NCI-H226 (cell line): ENCODE measurements around the gene LEP.
"Not testable (repeated sequence)": the region's sequence is repeated elsewhere in the genome, so short reads cannot be mapped to it uniquely, and the experiment has no call there.

Source experiments
- DNase-seq: peaks from one replicate; pipeline ENCODE4 v3.0.0-alpha.2; 2015

Gene LEP

GRCh38 chr7:128278366-128278765 lies 37.3 kb downstream of the LEP start:
- DNase-seq = no peak

GRCh38 chr7:128279124-128279713 lies 38.1 kb downstream of the LEP start:
- DNase-seq = no peak

DNA sequence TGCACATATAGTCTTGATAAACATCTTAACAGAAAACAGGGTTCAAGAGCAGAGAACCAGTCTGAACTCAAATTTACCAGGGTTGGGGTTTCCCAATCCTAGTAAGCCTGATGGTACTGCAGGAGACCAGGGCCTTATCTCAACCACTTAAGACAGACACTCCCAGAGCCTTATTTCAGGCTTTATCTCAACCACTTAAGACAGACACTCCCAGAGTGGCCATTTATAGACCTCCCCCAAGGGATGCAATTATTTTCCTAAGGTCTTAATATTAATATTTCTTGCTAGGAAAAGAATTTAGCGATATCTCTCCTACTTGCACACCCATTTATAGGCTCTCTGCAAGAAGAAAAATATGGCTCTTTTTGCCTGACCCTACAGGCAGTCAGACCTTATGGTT lies 39.4 kb downstream of the LEP start:
- DNase-seq = peak; percentile 10

DNA sequence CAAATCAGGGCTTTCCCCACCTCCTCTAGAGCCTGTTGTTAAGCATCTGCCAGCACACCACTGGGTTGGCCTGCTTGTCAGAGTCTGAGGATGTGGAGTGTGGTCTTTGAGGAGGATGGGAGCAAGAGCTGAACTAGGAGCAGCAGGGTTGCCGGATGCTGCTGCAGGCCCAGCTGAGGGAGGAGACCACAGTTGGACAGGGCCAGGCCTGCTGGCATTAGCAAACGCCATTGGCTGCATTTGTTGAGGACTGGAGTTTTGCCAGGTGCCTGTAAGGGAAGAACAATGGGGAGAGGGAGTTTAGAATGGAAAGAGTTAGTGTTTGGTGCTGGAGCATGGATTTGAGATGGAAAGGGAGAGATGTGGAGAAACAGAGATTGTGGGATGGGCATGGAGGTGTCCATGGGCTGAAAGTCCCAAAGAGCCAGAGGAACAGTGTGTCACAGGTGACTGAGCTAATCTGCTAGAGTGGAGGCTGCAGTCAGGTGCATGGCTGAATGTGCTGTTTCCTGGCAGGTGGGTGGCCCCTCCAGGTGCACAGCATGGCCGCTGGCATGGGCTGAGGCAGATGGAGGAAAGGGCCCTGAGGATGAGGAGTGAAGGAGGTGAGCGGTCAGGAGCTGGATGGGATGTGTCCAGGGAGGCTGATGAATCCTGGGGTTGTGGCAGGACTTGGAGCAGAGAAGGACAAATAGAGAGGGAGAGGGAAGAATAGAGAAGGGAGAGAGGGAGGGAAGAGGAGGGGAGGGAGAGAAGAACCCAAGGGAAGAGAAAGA lies 40.7 kb downstream of the LEP start:
- no peak for DNase-seq

GRCh38 chr7:128284102-128284501 lies 43.0 kb downstream of the LEP start:
- DNase-seq = no peak

- DNase-seq = no peak
These were observed 46.5 kb downstream of the LEP start for GRCh38 chr7:128287556-128287955.

DNA sequence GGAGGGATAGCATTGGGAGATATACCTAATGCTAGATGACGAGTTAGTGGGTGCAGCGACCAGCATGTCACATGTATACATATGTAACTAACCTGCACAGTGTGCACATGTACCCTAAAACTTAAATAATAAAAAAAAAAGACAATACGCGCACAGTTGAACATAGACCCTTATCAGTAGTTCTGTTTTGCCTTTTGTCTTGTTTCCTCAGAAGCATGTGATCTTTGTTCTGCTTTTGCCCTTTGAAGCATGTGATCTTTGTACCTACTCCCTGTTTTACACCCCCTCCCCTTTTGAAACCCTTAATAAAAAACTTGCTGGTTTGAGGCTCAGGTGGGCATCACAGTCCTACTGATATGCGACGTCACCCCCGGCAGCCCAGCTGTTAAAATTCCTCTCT lies 56.9 kb downstream of the LEP start:
- not testable (repeated sequence) for DNase-seq

GRCh38 chr7:128299109-128299607 lies 58.1 kb downstream of the LEP start:
- DNase-seq = no peak

DNA sequence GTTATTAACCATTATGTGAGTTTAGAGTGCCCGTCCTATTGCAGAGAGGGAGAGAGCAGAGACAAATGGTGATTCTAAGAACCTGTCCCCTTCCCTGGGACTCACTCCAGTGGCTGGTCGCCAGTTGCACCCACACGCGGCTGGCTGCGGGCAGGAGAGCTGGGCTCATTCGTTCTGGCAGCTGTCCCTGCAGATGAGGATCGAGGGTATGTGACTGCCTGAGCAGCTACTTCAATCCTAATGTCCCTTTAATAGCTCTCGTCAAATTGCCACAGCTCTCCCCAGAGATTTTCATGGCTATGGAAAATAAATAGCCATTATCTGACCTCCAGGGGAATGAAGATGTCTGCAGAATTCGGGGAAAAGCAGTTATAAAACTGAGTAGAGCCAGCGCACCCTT lies 61.1 kb downstream of the LEP start:
- DNase-seq = no peak

- no peak for DNase-seq
These were observed 62.1 kb downstream of the LEP start for GRCh38 chr7:128303133-128303532.

- no peak for DNase-seq
These were observed 62.6 kb downstream of the LEP start for GRCh38 chr7:128303643-128304042.

DNA sequence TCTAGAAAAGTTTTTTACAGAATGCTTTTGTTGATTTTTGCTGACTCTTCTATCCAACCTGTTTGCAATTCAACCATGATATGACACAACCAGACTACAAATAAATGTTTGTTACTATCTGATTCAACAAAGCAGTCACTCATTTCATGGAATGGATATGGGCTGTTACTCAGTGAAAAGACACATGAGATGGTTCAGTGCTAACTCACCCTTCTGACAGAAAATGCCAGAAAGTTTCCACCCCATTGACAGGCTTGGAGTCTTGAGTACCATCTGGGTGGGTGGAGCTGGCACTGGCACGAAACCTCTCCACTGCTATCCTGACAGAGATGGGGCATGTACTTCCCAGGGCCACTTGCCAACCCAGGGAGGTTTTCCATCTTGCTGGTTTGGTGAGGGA lies 63.1 kb downstream of the LEP start:
- DNase-seq = no peak

DNA sequence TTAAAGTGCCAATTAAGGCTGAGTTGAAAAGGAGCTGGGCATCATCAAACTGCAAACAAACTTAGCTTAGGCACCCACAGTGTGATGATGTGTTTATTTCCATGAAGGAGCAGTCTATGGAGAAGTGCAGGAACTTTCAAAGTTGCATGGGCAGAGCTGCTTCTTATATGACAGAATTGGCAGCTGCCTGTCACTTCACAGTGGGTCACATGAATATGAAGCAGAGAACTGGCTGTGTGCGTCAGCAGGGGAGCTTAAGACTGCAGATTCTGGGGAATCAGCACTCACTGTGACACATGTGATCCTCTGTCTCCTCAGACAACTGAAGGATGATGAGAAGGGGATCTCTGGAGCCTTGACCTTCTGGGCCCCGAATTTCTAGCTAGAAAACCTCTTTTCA lies 66.0 kb downstream of the LEP start:
- no peak for DNase-seq
